Neural cell (in vitro differentiated cells): ENCODE measurements around the gene SOX13. TPM values are rescaled to one million over a fixed set of nuclear protein-coding genes. Genes with fewer than 3 reads are reported as not detected.

Experiments
- H2AFZ ChIP-seq: fragments of 200-600, 300-800 bp; sonication (generic), shearing (Covaris generic); 2 replicates; pipeline ENCODE4 v1.6.0; 2014; ENCODE audit warnings: low read depth, mild to moderate bottlenecking, antibody characterized with exemption, low read length, moderate library complexity
- H3F3A ChIP-seq: fragments of 200-600 bp; shearing (Covaris generic); 2 replicates; pipeline ENCODE4 v1.6.1; 2016; ENCODE audit warnings: mild to moderate bottlenecking, moderate library complexity, mixed read lengths, antibody characterized with exemption, low read length; ENCODE audit not compliant: insufficient read depth, poor library complexity, severe bottlenecking
- H3K27ac ChIP-seq: fragments of 200-600, 300-800 bp; sonication (generic), shearing (Covaris generic); 2 replicates; pipeline ENCODE4 v1.5.1; 2014; ENCODE audit warnings: mild to moderate bottlenecking, low read length, moderate library complexity
- H3K27me3 ChIP-seq: fragments of 300-800, 200-600 bp; sonication (generic), shearing (Covaris generic); 2 replicates; pipeline ENCODE4 v1.6.0; 2014; ENCODE audit warnings: mild to moderate bottlenecking, low read depth, low read length, moderate library complexity; ENCODE audit not compliant: insufficient read depth
- H3K36me3 ChIP-seq: fragments of 300-800, 200-600 bp; sonication (generic), shearing (Covaris generic); 2 replicates; pipeline ENCODE4 v1.5.1; 2014; ENCODE audit warnings: mild to moderate bottlenecking, antibody characterized with exemption, low read length, moderate library complexity; ENCODE audit not compliant: insufficient read depth
- H3K4me2 ChIP-seq: fragments of 300-800, 200-600 bp; sonication (generic), shearing (Covaris generic); 2 replicates; pipeline ENCODE4 v1.6.0; 2014; ENCODE audit warnings: mild to moderate bottlenecking, low read length
- H3K4me3 ChIP-seq: fragments of 300-800, 200-600 bp; sonication (generic), shearing (Covaris generic); 2 replicates; pipeline ENCODE4 v1.5.1; 2014; ENCODE audit warnings: mild to moderate bottlenecking, low read length, moderate library complexity
- H3K79me2 ChIP-seq: fragments of 200-600 bp; shearing (Covaris generic); replicated peaks from 2 replicates; pipeline ENCODE4 v1.6.0; 2014; ENCODE audit warnings: mild to moderate bottlenecking, low read length, moderate library complexity; ENCODE audit not compliant: insufficient read depth
- H3K9ac ChIP-seq: fragments of 300-800, 200-600 bp; sonication (generic), shearing (Covaris generic); 2 replicates; pipeline ENCODE4 v1.6.1; 2016; ENCODE audit warnings: mild to moderate bottlenecking, low read length, mixed read lengths
- H3K9me2 ChIP-seq: fragments of 200-600 bp; shearing (Covaris generic); 2 replicates; pipeline ENCODE4 v1.6.1; 2016; ENCODE audit warnings: mild to moderate bottlenecking, low read length, mixed read lengths; ENCODE audit not compliant: insufficient read depth
- H3K9me3 ChIP-seq: fragments of 200-600, 300-800 bp; sonication (generic), shearing (Covaris generic); 2 replicates; pipeline ENCODE4 v1.6.1; 2016; ENCODE audit warnings: mild to moderate bottlenecking, mixed run types, low read length, moderate library complexity, mixed read lengths
- H4K20me1 ChIP-seq: fragments of 200-600 bp; shearing (Covaris generic); 2 replicates; pipeline ENCODE4 v1.6.1; 2016; ENCODE audit warnings: mild to moderate bottlenecking, mixed run types; ENCODE audit not compliant: insufficient read depth
- EP300 ChIP-seq: fragments of 450-650 bp; conservative IDR thresholded peaks from 2 replicates; pipeline ENCODE4 v1.6.1; 2014; ENCODE audit warnings: antibody characterized with exemption, mild to moderate bottlenecking, moderate library complexity; ENCODE audit not compliant: poor library complexity, severe bottlenecking
- EZH2 ChIP-seq: fragments of 200-600, 300-800 bp; shearing (Covaris generic), sonication (generic); IDR thresholded peaks from 2 replicates; pipeline ENCODE4 v1.6.1; 2014; ENCODE audit warnings: antibody characterized with exemption, low read length, borderline replicate concordance, mild to moderate bottlenecking; ENCODE audit not compliant: insufficient read depth, poor library complexity, severe bottlenecking
- MXI1 ChIP-seq: fragments of 450-650 bp; conservative IDR thresholded peaks from 2 replicates; pipeline ENCODE4 v1.6.1; 2014; ENCODE audit warnings: antibody characterized with exemption, mild to moderate bottlenecking; ENCODE audit not compliant: poor library complexity, severe bottlenecking
- POLR2AphosphoS5 ChIP-seq: IDR thresholded peaks from 2 replicates; pipeline ENCODE4 v1.6.1; 2012
- RAD21 ChIP-seq: fragments of 450-650 bp; conservative IDR thresholded peaks from 2 replicates; pipeline ENCODE4 v1.6.1; 2014; ENCODE audit warnings: antibody characterized with exemption, mild to moderate bottlenecking, moderate library complexity
- SMC3 ChIP-seq: fragments of 450-650 bp; conservative IDR thresholded peaks from 2 replicates; pipeline ENCODE4 v1.6.1; 2014; ENCODE audit warnings: antibody characterized with exemption, mild to moderate bottlenecking, moderate library complexity; ENCODE audit not compliant: poor library complexity
- TAF1 ChIP-seq: IDR thresholded peaks from 2 replicates; pipeline ENCODE4 v1.6.1; 2012; ENCODE audit warnings: low read depth
- polyA plus RNA-seq: library from polyadenylated mRNA; depleted of rRNA; stranded (reverse); fragments of >200 nt; gene quantifications from 2 replicates; pipeline ENCODE4 v1.2.3, GENCODE V29; 2014
- TF ChIP-seq, protein P1 (sequence below): IDR thresholded peaks from 2 replicates; pipeline ENCODE4 v1.6.1; 2012; ENCODE audit warnings: borderline replicate concordance
- TF ChIP-seq, protein P2 (sequence below): fragments of 450-650 bp; IDR thresholded peaks from 2 replicates; pipeline ENCODE4 v1.5.1; 2014; ENCODE audit warnings: antibody characterized with exemption, mild to moderate bottlenecking, moderate library complexity; ENCODE audit not compliant: poor library complexity, severe bottlenecking

SOX13 gene
- polyA plus RNA-seq, 1 donor from 2014 or later, result 1.7 TPM

DNA sequence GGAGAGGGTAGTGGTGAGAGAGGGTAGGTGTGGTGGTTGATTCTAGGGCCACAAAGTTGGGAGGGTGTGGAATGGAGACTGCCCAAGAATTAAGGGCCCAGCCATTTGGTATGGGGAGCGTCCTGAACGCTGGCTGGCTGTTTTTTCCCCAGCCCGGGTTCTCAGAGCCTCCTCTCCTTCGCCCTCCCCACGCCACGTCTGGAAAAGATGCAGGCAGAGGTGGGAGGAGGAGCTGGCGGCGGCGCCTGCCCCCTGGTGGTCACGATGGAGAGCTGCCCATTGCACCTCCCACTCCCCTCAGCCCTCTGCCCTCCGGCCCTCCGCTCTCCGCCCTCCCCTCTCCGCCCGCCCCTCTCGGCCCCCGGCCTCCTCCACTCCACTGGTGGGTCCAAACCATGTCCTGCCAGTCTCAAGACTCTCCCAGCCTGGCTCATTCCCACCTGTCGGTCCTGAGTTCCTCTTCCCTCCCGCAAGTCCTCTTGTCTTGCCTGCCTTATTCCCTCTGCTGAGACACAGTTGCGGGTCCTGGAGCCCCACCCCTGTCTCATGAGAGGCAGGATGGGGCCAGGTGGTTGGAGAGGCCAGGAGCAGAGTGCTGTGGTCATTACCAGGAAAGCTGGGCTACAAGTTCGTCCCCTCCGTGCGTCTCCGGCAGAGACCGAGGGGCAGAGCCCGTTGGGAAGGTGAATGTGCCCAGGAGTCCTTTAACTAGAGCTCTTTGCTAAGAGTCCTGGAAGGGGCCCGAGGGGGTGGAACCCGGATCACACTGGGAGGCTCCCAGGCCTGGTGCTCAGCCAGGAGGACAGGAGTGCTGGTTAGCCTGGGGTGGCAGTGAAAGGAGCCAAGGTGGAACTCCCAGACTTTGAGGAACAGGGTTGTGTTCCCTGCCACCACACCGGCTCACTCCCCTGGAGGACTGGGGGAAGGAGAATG lies 56.3 kb downstream of the SOX13 start:
- Histone ChIP-seq H3K79me2 (no peaks in the 10 kb centered on the region), H3K36me3 (no peaks in the 10 kb centered on the region), H3K9ac (no peak overlapping the region), H2AFZ (no peak overlapping the region), H3K4me3 (no peak overlapping the region), H3K9me2 (no peaks in the 10 kb centered on the region), H3F3A (no peaks in the 10 kb centered on the region), H3K27me3 (no peaks in the 10 kb centered on the region), H4K20me1 (no peaks in the 10 kb centered on the region), H3K27ac (no peak overlapping the region), H3K4me2 (no peak overlapping the region), H3K9me3 (no peaks in the 10 kb centered on the region)
- TF ChIP-seq RAD21 (peak; percentile 81), EP300 (no peak), SMC3 (peak; percentile 85), POLR2AphosphoS5 (no peak), TAF1 (no peak), MXI1 (no peak), EZH2 (no peak)
- TF ChIP-seq, protein P1, sequence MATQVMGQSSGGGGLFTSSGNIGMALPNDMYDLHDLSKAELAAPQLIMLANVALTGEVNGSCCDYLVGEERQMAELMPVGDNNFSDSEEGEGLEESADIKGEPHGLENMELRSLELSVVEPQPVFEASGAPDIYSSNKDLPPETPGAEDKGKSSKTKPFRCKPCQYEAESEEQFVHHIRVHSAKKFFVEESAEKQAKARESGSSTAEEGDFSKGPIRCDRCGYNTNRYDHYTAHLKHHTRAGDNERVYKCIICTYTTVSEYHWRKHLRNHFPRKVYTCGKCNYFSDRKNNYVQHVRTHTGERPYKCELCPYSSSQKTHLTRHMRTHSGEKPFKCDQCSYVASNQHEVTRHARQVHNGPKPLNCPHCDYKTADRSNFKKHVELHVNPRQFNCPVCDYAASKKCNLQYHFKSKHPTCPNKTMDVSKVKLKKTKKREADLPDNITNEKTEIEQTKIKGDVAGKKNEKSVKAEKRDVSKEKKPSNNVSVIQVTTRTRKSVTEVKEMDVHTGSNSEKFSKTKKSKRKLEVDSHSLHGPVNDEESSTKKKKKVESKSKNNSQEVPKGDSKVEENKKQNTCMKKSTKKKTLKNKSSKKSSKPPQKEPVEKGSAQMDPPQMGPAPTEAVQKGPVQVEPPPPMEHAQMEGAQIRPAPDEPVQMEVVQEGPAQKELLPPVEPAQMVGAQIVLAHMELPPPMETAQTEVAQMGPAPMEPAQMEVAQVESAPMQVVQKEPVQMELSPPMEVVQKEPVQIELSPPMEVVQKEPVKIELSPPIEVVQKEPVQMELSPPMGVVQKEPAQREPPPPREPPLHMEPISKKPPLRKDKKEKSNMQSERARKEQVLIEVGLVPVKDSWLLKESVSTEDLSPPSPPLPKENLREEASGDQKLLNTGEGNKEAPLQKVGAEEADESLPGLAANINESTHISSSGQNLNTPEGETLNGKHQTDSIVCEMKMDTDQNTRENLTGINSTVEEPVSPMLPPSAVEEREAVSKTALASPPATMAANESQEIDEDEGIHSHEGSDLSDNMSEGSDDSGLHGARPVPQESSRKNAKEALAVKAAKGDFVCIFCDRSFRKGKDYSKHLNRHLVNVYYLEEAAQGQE, result no peak
- TF ChIP-seq, protein P2, sequence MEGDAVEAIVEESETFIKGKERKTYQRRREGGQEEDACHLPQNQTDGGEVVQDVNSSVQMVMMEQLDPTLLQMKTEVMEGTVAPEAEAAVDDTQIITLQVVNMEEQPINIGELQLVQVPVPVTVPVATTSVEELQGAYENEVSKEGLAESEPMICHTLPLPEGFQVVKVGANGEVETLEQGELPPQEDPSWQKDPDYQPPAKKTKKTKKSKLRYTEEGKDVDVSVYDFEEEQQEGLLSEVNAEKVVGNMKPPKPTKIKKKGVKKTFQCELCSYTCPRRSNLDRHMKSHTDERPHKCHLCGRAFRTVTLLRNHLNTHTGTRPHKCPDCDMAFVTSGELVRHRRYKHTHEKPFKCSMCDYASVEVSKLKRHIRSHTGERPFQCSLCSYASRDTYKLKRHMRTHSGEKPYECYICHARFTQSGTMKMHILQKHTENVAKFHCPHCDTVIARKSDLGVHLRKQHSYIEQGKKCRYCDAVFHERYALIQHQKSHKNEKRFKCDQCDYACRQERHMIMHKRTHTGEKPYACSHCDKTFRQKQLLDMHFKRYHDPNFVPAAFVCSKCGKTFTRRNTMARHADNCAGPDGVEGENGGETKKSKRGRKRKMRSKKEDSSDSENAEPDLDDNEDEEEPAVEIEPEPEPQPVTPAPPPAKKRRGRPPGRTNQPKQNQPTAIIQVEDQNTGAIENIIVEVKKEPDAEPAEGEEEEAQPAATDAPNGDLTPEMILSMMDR, result peak; percentile 78

DNA sequence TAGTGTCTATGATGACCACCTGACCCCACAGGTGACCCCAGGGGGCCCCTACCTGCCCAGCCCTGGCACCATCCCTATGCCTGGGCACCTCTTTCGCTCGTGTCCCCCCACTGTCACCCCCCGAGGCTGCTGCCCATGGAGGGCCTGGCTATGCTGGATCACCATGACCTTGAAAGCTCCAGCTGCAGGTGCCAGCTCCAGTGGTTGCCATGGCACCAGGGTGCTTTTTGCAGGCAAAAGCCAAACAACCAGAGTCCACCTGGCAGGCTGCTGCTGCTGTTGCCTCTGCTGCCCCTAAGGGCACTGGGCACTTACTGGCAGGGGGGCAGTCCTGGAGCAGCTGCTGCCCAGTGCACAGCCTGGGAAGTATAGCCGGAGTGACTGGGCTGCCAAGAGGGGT lies 57.3 kb downstream of the SOX13 start:
- Histone ChIP-seq H3K27ac (no peak overlapping the region), H3F3A (no peaks in the 10 kb centered on the region), H4K20me1 (no peaks in the 10 kb centered on the region), H3K9me2 (no peaks in the 10 kb centered on the region), H3K79me2 (no peaks in the 10 kb centered on the region), H2AFZ (no peak overlapping the region), H3K9me3 (no peaks in the 10 kb centered on the region), H3K27me3 (no peaks in the 10 kb centered on the region), H3K4me2 (no peak overlapping the region), H3K9ac (no peak overlapping the region), H3K36me3 (no peaks in the 10 kb centered on the region), H3K4me3 (no peak overlapping the region)
- TF ChIP-seq TAF1 (no peak), MXI1 (no peak)
